HepG2 (cell line): ENCODE results near the gene CTNNBIP1. TPM values are rescaled to one million over a fixed set of nuclear protein-coding genes. Genes with fewer than 3 reads are reported as not detected.

Experiments used
- ATAC-seq: fragments of 200-7000 bp; cut with Tn5 transposase; 3 replicates; pipeline ENCODE4 v1.9.1; 2020; ENCODE audit warnings: mild to moderate bottlenecking, moderate library complexity
- BruUV-seq: library from RNA; stranded (reverse); fragments of 400-500 nt; replicated peaks from 2 replicates; lab custom pipeline; 2021; lab: Mats Ljungman, UMichigan
- CTCF ChIA-PET: fragments of 300-600 bp; formaldehyde crosslinking; extraction: SDS; loops from one replicate; lab custom pipeline; 2021; ENCODE audit warnings: low total read pairs, inconsistent platforms, low intra/inter-chr PET ratio; lab: Yijun Ruan, JAX
- POLR2A ChIA-PET: fragments of 350-600 bp; sonication (Branson Sonifier 250); formaldehyde crosslinking; loops from one replicate; lab custom pipeline; 2020; ENCODE audit warnings: antibody characterized with exemption, inconsistent platforms; lab: Yijun Ruan, JAX
- DNase-seq: peaks from one replicate; pipeline ENCODE4 v3.0.0-alpha.2; 2015; ENCODE audit warnings: low spot score
- FAIRE-seq: peaks from 3 replicates; lab custom pipeline; 2011; peaks lifted over from hg19 to GRCh38; lab: Jason Lieb, UNC
- H2AFZ ChIP-seq: one replicate; pipeline ENCODE4 v1.6.1; 2011; ENCODE audit warnings: low read length, inconsistent platforms
- H3K27ac ChIP-seq: fragments of 300-600 bp; 3 replicates; pipeline ENCODE4 v1.8.0; 2011; ENCODE audit warnings: mixed run types, mild to moderate bottlenecking, mixed read lengths, low read length, inconsistent platforms; ENCODE audit not compliant: insufficient read depth; ENCODE audit errors: extremely low read length
- H3K27me3 ChIP-seq, 2 experiments: fragments of 200-600 bp in 1 of 2; 2 replicates in 1 of 2; 3 replicates in 1 of 2; pipeline versions ENCODE4 v1.6.0 to v1.8.0; 2011; ENCODE audit warnings: low read length in 2 of 2, mild to moderate bottlenecking in 2 of 2, moderate library complexity in 2 of 2, inconsistent platforms in 1 of 2; ENCODE audit not compliant: insufficient read depth in 2 of 2, control insufficient read depth in 1 of 2
- H3K36me3 ChIP-seq, 2 experiments: fragments of 200-600 bp in 1 of 2; replicated peaks in 1 of 2; 2 replicates in 1 of 2; 3 replicates in 1 of 2; pipeline versions ENCODE4 v1.5.1 to v1.8.0; 2011; ENCODE audit warnings: low read length in 2 of 2, inconsistent platforms in 1 of 2; ENCODE audit not compliant: insufficient read depth in 2 of 2, control insufficient read depth in 1 of 2
- H3K4me1 ChIP-seq: 2 replicates; pipeline ENCODE4 v1.5.1; 2012; ENCODE audit warnings: low read length, inconsistent platforms; ENCODE audit not compliant: insufficient read depth
- H3K4me2 ChIP-seq: 2 replicates; pipeline ENCODE4 v1.6.0; 2011; ENCODE audit warnings: low read depth, low read length, inconsistent platforms
- H3K4me3 ChIP-seq, 3 experiments: fragments of 200-600 bp in 1 of 3; sonication (generic), shearing (Covaris generic) in 1 of 3; replicated peaks in 1 of 3; 2 replicates each; pipeline ENCODE4 v1.5.1; 2011 to 2016; ENCODE audit warnings: low read length in 3 of 3, inconsistent platforms in 2 of 3, low read depth in 2 of 3, mild to moderate bottlenecking in 2 of 3, control low read depth in 1 of 3, mixed read lengths in 1 of 3; ENCODE audit not compliant: insufficient read depth in 1 of 3
- H3K79me2 ChIP-seq: one replicate; pipeline ENCODE4 v1.6.1; 2011; ENCODE audit warnings: low read length, inconsistent platforms; ENCODE audit not compliant: insufficient read depth
- H3K9ac ChIP-seq: 2 replicates; pipeline ENCODE4 v1.6.0; 2011; ENCODE audit warnings: mild to moderate bottlenecking, low read depth, low read length, inconsistent platforms; ENCODE audit not compliant: insufficient read depth
- H3K9me3 ChIP-seq: 2 replicates; pipeline ENCODE4 v1.5.1; 2012; ENCODE audit warnings: mild to moderate bottlenecking, low read length
- H4K20me1 ChIP-seq: 2 replicates; pipeline ENCODE4 v1.6.0; 2011; ENCODE audit warnings: inconsistent platforms, mild to moderate bottlenecking, low read length, moderate library complexity; ENCODE audit not compliant: insufficient read depth
- AGO2 ChIP-seq: fragments of 200-400 bp; formaldehyde crosslinking; optimal IDR thresholded peaks from 2 replicates; pipeline ENCODE3; 2017; ENCODE audit warnings: mild to moderate bottlenecking, low read depth, low read length, moderate library complexity
- DBP ChIP-seq: sonication (generic); formaldehyde crosslinking; IDR thresholded peaks from 2 replicates; pipeline ENCODE4 v1.4.0; 2020; ENCODE audit warnings: missing genetic modification reagents; ENCODE audit errors: not compliant biosample characterization
- KMT2B ChIP-seq: IDR thresholded peaks from 2 replicates; pipeline ENCODE4 v1.6.1; 2016; ENCODE audit warnings: missing genetic modification reagents, missing compliant biosample characterization
- NFE2L2 ChIP-seq: fragments of 150-350 bp; IDR thresholded peaks from 2 replicates; pipeline ENCODE4 v1.6.1; 2014; ENCODE audit warnings: low read length
- TSC22D2 ChIP-seq: sonication (generic); formaldehyde crosslinking; IDR thresholded peaks from 2 replicates; pipeline ENCODE4 v1.5.1; 2020; ENCODE audit warnings: missing genetic modification reagents, mild to moderate bottlenecking, borderline replicate concordance
- ZNF431 ChIP-seq: sonication (generic); formaldehyde crosslinking; IDR thresholded peaks from 2 replicates; pipeline ENCODE4 v1.9.0; 2022; ENCODE audit warnings: missing genetic modification reagents, low read depth, mild to moderate bottlenecking, borderline replicate concordance
- ZNF570 ChIP-seq: sonication (generic); formaldehyde crosslinking; IDR thresholded peaks from 2 replicates; pipeline ENCODE4 v1.4.0; 2020; ENCODE audit warnings: mild to moderate bottlenecking, missing genetic modification reagents, borderline replicate concordance
- WGBS: methylation state at CpG from one replicate; pipeline ENCODE4 v1.1.6; 2017; ENCODE audit warnings: low lambda C conversion rate; 5-methylcytosine and 5-hydroxymethylcytosine counted together
- in situ Hi-C: cut with HindIII; loops from 2 replicates; pipeline ENCODE4 v1.10.0; 2017; ENCODE audit warnings: low pct_unique_long_range_greater_than_20kb; ENCODE audit not compliant: extremely low pct_ligation_motif_present
- intact Hi-C: fragments of 100-400 bp; cut with micrococcal nuclease; formaldehyde crosslinking; loops from one replicate; pipeline ENCODE4 v1.10.0; 2022; ENCODE audit not compliant: unreplicated experiment
- polyA plus RNA-seq, 8 experiments: library from polyadenylated mRNA; depleted of rRNA in 3 of 8; stranded (reverse) in 7 of 8; unstranded in 1 of 8; fragments of >200 nt; fragmentation: Illumina TruSeq in 4 of 8; extraction: Trizol in 4 of 8; gene quantifications; 2 replicates each; pipeline versions ENCODE4 v1.2.1 to v1.2.3, GENCODE V29; 2011 to 2016; ENCODE audit warnings: low read depth in 4 of 8, missing spikeins in 1 of 8, mixed read lengths in 1 of 8; ENCODE audit not compliant: insufficient read depth in 1 of 8
- total RNA-seq, 5 experiments: library from RNA; depleted of rRNA; stranded (reverse); fragments of >200 nt; fragmentation: Illumina TruSeq; extraction: Trizol; gene quantifications; 2 replicates each; pipeline ENCODE4 v1.2.3, GENCODE V29; 2016; ENCODE audit warnings: low read depth in 1 of 5

CTNNBIP1 gene
- total and polyA plus RNA-seq, 2 of the 13 experiments (the other 11 are each of a cell fraction or from before 2014, with no cell fraction given): 71.7 to 83.0 TPM

GRCh38 chr1:9883585-9884449 is 26.3 kb downstream of the CTNNBIP1 start (continued):
- TF ChIP-seq KMT2B (CRISPR knock-in tag) (no peak), TSC22D2 (CRISPR knock-in tag) (no peak), DBP (CRISPR knock-in tag) (no peak), ZNF570 (CRISPR knock-in tag) (no peak), ZNF431 (CRISPR knock-in tag) (no peak)

- Histone ChIP-seq H3K4me3 (no peak overlapping the region), H3K4me2 (no peak overlapping the region)
These were observed 27.1 kb downstream of the CTNNBIP1 start for GRCh38 chr1:9882945-9883303.

More at GRCh38 chr1:9882945-9883303, 27.1 kb downstream of the CTNNBIP1 start:
- in situ Hi-C loops: no loop called here
- Histone ChIP-seq H3K9ac (no peak overlapping the region), H3K4me1 (peaks cover 12% of the 10 kb centered on the region), H3K36me3 (peaks cover 18 to 47% of the 10 kb centered on the region in 2 experiments; a peak in 4 of 5 replicates), H3K27ac (no peak overlapping the region)
- no TSS peak for BruUV-seq
- TF ChIP-seq NFE2L2: no peak
- peak; percentile 33 for TF ChIP-seq AGO2
- TF ChIP-seq, all 625 proteins: peak for 1
- Histone ChIP-seq H3K79me2 (no peaks in the 10 kb centered on the region), H3K27me3 (no peaks in the 10 kb centered on the region), H3K9me3 (no peaks in the 10 kb centered on the region), H4K20me1 (no peaks in the 10 kb centered on the region), H2AFZ (no peak overlapping the region)
- ChIA-PET CTCF (no interaction called here), POLR2A (interaction anchor here (1.1 to 1.4 kb wide), 2 partner anchors 20 to 31 kb away, joined by 3 read pairs; no protein-coding TSS in a partner anchor)
- intact Hi-C loops: no loop called here
- ATAC-seq (no peak; the same call in 2 of the 3 replicates), DNase-seq (no peak), FAIRE-seq (no peak)
- WGBS: 98% methylated on average over 12 of the region's 12 CpGs
